ENCODE data around the gene ROGDI.
A peak's percentile ranks its signal among the peaks of the same experiment; 100 is the strongest.

The ROGDI gene

GRCh38 chr16:4813251-4814003 lies 11.0 kb upstream of the ROGDI start:
- DNase-seq = no peak

- no peak for DNase-seq
These were observed 9.3 kb upstream of the ROGDI start for GRCh38 chr16:4811773-4812172.

GRCh38 chr16:4811242-4811641 lies 8.8 kb upstream of the ROGDI start:
- no peak for DNase-seq

GRCh38 chr16:4806280-4806679 lies 3.8 kb upstream of the ROGDI start:
- no peak for DNase-seq

- DNase-seq = no peak
These were observed 2.8 kb upstream of the ROGDI start for GRCh38 chr16:4805231-4805630.

- DNase-seq = no peak
These were observed 1.7 kb upstream of the ROGDI start for GRCh38 chr16:4803898-4804762.

GRCh38 chr16:4803401-4803844 lies 990 bp upstream of the ROGDI start:
- DNase-seq = no peak

GRCh38 chr16:4802659-4803287 lies 340 bp upstream of the ROGDI start:
- DNase-seq = peak; percentile 86

GRCh38 chr16:4801051-4801961 lies 1.1 kb downstream of the ROGDI start:
- DNase-seq = no peak

GRCh38 chr16:4800290-4801041 lies 2.0 kb downstream of the ROGDI start:
- peak; percentile 73 for DNase-seq

GRCh38 chr16:4799171-4799855 lies 3.1 kb downstream of the ROGDI start:
- DNase-seq = no peak

GRCh38 chr16:4798456-4798855 lies 4.0 kb downstream of the ROGDI start:
- no peak for DNase-seq

- no peak for DNase-seq
These were observed 4.6 kb downstream of the ROGDI start for GRCh38 chr16:4797805-4798252.

- DNase-seq = no peak
These were observed 5.2 kb downstream of the ROGDI start for GRCh38 chr16:4796982-4797804.

- no peak for DNase-seq
These were observed 6.4 kb downstream of the ROGDI start for GRCh38 chr16:4795828-4796572.

- peak; percentile 70 for DNase-seq
These were observed 7.1 kb downstream of the ROGDI start, which contains the start of gene SMIM22 for GRCh38 chr16:4795181-4795827. SMIM22 (plus strand) TSS chr16:4795369; CDS start chr16:4795735, 366 bp downstream.

GRCh38 chr16:4792951-4793513 lies 9.4 kb downstream of the ROGDI start:
- DNase-seq = no peak

GRCh38 chr16:4790871-4791270 lies 11.6 kb downstream of the ROGDI start:
- no peak for DNase-seq
